DMS 273 (cell line): ENCODE measurements around the gene TXNDC2.
"Not testable (repeated sequence)": the region's sequence is repeated elsewhere in the genome, so short reads cannot be mapped to it uniquely, and the experiment has no call there.

Source experiments
- DNase-seq: peaks from one replicate; lab custom pipeline; 2025; ENCODE audit not compliant: unreplicated experiment; lab: John Stamatoyannopoulos, UW

TXNDC2 gene

GRCh38 chr18:9885170-9886004, at the start of gene TXNDC2:
TSS of gene TXNDC2 (plus strand) at chr18:9885973. CDS start at chr18:9886681, 708 bp downstream.
- no peak for DNase-seq

- peak; percentile 9 for DNase-seq
These were observed 47.5 kb upstream of the TXNDC2 start for GRCh38 chr18:9838144-9838877.

GRCh38 chr18:9839211-9839610, 46.6 kb upstream of the TXNDC2 start:
- DNase-seq = no peak

- DNase-seq = no peak
These were observed 45.9 kb upstream of the TXNDC2 start for GRCh38 chr18:9839853-9840252.

- DNase-seq = no peak
These were observed 44.0 kb upstream of the TXNDC2 start for GRCh38 chr18:9841752-9842151.

- DNase-seq = no peak
These were observed 43.3 kb upstream of the TXNDC2 start for GRCh38 chr18:9842448-9842847.

- DNase-seq = no peak
These were observed 40.5 kb upstream of the TXNDC2 start for GRCh38 chr18:9845256-9845655.

GRCh38 chr18:9846162-9846925, 39.4 kb upstream of the TXNDC2 start:
- DNase-seq = no peak

GRCh38 chr18:9848170-9848879, 37.4 kb upstream of the TXNDC2 start:
- peak; percentile 83 for DNase-seq

GRCh38 chr18:9849407-9850283, 36.1 kb upstream of the TXNDC2 start:
- no peak for DNase-seq

- DNase-seq = no peak
These were observed 35.5 kb upstream of the TXNDC2 start for GRCh38 chr18:9850309-9850708.

GRCh38 chr18:9851511-9851910, 34.3 kb upstream of the TXNDC2 start:
- no peak for DNase-seq

GRCh38 chr18:9852266-9853081, 33.3 kb upstream of the TXNDC2 start:
- DNase-seq = no peak

- DNase-seq = no peak
These were observed 30.7 kb upstream of the TXNDC2 start for GRCh38 chr18:9854801-9855676.

GRCh38 chr18:9855681-9856080, 30.1 kb upstream of the TXNDC2 start:
- DNase-seq = no peak

GRCh38 chr18:9856092-9856491, 29.7 kb upstream of the TXNDC2 start:
- DNase-seq = no peak

- DNase-seq = not testable (repeated sequence)
These were observed 28.2 kb upstream of the TXNDC2 start for GRCh38 chr18:9857479-9857998.

- no peak for DNase-seq
These were observed 27.1 kb upstream of the TXNDC2 start for GRCh38 chr18:9858642-9859041.
